ENCODE results near the gene UTS2B. TPM values are rescaled to one million over a fixed set of nuclear protein-coding genes. Genes with fewer than 3 reads are reported as not detected.

Gene UTS2B
- total and polyA plus RNA-seq, 10 of the 15 experiments (the other 5 are each of a cell fraction or from before 2014, with no cell fraction given) = 0.15 to 0.72 (median 0.44) TPM

DNA sequence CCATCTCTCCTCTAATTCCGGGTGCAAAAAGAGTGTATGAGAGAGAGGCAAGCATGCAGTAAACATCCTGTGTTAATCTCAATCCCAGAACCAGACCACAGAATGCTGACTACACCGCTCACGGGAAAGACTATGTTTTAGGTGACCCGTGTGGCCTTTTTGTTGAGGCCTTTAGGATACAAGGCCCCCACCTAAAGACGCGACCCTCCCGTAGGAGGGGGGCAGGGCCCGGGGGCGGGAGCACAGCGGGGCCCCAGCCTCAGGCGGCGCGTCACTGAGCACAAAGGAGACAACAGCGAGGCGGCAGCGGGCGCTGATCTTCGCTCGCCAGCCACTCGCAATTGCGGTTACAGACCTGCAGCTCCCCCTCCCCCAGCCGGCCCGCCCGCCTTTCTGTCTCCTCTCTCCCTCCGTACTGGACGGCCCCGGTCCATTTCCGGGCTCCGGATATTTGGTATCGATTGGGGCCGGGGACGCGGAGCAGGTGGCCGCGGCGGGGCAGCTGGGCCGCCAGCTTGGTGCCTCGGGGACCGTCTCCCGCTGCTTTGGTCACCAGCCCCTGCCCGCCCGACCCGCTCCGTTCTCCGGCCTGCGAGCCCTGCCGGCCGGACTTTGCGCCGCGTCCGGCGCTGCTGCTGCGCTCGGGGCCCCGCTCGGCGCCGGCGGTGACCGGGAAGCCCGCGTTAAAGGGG, 1.2 kb downstream of the UTS2B start, which contains the start of gene CCDC50 (continued):
- peak; percentile 61; the same call in 1 of the 2 replicates for TF ChIP-seq POLR2AphosphoS5 (IDR thresholded peaks at IDR 0.05; ENCODE audit: low read length)
- TF ChIP-seq, protein P1, sequence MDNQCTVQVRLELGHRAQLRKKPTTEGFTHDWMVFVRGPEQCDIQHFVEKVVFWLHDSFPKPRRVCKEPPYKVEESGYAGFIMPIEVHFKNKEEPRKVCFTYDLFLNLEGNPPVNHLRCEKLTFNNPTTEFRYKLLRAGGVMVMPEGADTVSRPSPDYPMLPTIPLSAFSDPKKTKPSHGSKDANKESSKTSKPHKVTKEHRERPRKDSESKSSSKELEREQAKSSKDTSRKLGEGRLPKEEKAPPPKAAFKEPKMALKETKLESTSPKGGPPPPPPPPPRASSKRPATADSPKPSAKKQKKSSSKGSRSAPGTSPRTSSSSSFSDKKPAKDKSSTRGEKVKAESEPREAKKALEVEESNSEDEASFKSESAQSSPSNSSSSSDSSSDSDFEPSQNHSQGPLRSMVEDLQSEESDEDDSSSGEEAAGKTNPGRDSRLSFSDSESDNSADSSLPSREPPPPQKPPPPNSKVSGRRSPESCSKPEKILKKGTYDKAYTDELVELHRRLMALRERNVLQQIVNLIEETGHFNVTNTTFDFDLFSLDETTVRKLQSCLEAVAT (IDR thresholded peaks at IDR 0.05) = peak; percentile 86
- peak; percentile 21; the same call in 1 of the 2 replicates for TF ChIP-seq BACH1 (IDR thresholded peaks at IDR 0.05; ENCODE audit: borderline replicate concordance)
- no peak for TF ChIP-seq SUZ12 (IDR thresholded peaks at IDR 0.05; ENCODE audit: unreplicated experiment)
- TF ChIP-seq, protein P2, sequence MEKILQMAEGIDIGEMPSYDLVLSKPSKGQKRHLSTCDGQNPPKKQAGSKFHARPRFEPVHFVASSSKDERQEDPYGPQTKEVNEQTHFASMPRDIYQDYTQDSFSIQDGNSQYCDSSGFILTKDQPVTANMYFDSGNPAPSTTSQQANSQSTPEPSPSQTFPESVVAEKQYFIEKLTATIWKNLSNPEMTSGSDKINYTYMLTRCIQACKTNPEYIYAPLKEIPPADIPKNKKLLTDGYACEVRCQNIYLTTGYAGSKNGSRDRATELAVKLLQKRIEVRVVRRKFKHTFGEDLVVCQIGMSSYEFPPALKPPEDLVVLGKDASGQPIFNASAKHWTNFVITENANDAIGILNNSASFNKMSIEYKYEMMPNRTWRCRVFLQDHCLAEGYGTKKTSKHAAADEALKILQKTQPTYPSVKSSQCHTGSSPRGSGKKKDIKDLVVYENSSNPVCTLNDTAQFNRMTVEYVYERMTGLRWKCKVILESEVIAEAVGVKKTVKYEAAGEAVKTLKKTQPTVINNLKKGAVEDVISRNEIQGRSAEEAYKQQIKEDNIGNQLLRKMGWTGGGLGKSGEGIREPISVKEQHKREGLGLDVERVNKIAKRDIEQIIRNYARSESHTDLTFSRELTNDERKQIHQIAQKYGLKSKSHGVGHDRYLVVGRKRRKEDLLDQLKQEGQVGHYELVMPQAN (conservative IDR thresholded peaks at IDR 0.05) = peak; percentile 85
- TF ChIP-seq SIN3A (IDR thresholded peaks at IDR 0.05; ENCODE audit: low read depth, low read length) = peak; percentile 77; the same call in 1 of the 2 replicates
- no peak for TF ChIP-seq NFIC (IDR thresholded peaks at IDR 0.05; ENCODE audit: low read depth, low read length)
- peak; percentile 46 to 50; a peak in 3 of 4 replicates for TF ChIP-seq EP300 (IDR thresholded peaks at IDR 0.05; ENCODE audit: borderline replicate concordance in 1 of 2, control insufficient read depth in 1 of 2, low read depth in 2 of 2, low read length in 2 of 2)
- TF ChIP-seq, protein P3, sequence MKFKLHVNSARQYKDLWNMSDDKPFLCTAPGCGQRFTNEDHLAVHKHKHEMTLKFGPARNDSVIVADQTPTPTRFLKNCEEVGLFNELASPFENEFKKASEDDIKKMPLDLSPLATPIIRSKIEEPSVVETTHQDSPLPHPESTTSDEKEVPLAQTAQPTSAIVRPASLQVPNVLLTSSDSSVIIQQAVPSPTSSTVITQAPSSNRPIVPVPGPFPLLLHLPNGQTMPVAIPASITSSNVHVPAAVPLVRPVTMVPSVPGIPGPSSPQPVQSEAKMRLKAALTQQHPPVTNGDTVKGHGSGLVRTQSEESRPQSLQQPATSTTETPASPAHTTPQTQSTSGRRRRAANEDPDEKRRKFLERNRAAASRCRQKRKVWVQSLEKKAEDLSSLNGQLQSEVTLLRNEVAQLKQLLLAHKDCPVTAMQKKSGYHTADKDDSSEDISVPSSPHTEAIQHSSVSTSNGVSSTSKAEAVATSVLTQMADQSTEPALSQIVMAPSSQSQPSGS (IDR thresholded peaks at IDR 0.05; ENCODE audit: low read length) = no peak
- 0 out of 2 replicates have a peak, but pooled peaks have one; percentile 54 for TF ChIP-seq YY1 (IDR thresholded peaks at IDR 0.05; ENCODE audit: low read depth, low read length)
- TF ChIP-seq RB1 (IDR thresholded peaks at IDR 0.05; ENCODE audit: borderline replicate concordance) = peak; percentile 28; the same call in 1 of the 2 replicates
- no peak for TF ChIP-seq CHD4 (IDR thresholded peaks at IDR 0.05)
- peak; percentile 49 for TF ChIP-seq KLF5 (IDR thresholded peaks at IDR 0.05; ENCODE audit: partially characterized antibody)
- TF ChIP-seq GATAD2B (conservative IDR thresholded peaks at IDR 0.05; ENCODE audit: low read depth) = peak; percentile 98
- TF ChIP-seq STAT3 (IDR thresholded peaks at IDR 0.05; ENCODE audit: low read depth, low read length) = no peak
- TF ChIP-seq, protein P4, sequence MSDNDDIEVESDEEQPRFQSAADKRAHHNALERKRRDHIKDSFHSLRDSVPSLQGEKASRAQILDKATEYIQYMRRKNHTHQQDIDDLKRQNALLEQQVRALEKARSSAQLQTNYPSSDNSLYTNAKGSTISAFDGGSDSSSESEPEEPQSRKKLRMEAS (IDR thresholded peaks at IDR 0.05; ENCODE audit: low read depth, low read length) = peak; percentile 55; the same call in 1 of the 2 replicates
- TF ChIP-seq, protein P5, sequence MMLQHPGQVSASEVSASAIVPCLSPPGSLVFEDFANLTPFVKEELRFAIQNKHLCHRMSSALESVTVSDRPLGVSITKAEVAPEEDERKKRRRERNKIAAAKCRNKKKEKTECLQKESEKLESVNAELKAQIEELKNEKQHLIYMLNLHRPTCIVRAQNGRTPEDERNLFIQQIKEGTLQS (IDR thresholded peaks at IDR 0.05; ENCODE audit: borderline replicate concordance, extremely low read depth, low read depth, low read length) = no peak
- no peak for TF ChIP-seq BRCA1 (IDR thresholded peaks at IDR 0.05; ENCODE audit: low read depth, low read length)
- TF ChIP-seq, protein P6, sequence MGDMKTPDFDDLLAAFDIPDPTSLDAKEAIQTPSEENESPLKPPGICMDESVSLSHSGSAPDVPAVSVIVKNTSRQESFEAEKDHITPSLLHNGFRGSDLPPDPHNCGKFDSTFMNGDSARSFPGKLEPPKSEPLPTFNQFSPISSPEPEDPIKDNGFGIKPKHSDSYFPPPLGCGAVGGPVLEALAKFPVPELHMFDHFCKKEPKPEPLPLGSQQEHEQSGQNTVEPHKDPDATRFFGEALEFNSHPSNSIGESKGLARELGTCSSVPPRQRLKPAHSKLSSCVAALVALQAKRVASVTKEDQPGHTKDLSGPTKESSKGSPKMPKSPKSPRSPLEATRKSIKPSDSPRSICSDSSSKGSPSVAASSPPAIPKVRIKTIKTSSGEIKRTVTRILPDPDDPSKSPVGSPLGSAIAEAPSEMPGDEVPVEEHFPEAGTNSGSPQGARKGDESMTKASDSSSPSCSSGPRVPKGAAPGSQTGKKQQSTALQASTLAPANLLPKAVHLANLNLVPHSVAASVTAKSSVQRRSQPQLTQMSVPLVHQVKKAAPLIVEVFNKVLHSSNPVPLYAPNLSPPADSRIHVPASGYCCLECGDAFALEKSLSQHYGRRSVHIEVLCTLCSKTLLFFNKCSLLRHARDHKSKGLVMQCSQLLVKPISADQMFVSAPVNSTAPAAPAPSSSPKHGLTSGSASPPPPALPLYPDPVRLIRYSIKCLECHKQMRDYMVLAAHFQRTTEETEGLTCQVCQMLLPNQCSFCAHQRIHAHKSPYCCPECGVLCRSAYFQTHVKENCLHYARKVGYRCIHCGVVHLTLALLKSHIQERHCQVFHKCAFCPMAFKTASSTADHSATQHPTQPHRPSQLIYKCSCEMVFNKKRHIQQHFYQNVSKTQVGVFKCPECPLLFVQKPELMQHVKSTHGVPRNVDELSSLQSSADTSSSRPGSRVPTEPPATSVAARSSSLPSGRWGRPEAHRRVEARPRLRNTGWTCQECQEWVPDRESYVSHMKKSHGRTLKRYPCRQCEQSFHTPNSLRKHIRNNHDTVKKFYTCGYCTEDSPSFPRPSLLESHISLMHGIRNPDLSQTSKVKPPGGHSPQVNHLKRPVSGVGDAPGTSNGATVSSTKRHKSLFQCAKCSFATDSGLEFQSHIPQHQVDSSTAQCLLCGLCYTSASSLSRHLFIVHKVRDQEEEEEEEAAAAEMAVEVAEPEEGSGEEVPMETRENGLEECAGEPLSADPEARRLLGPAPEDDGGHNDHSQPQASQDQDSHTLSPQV (IDR thresholded peaks at IDR 0.05) = peak; percentile 21; the same call in 1 of the 2 replicates
- peak; percentile 78 for TF ChIP-seq CREB1 (IDR thresholded peaks at IDR 0.05; ENCODE audit: low read depth)
